HCT116 (cell line): Measurements from ENCODE around the gene TSPYL6. TPM values are rescaled to one million over a fixed set of nuclear protein-coding genes. Genes with fewer than 3 reads are reported as not detected.

Experiments
- ATAC-seq: fragments of 200-7000 bp; cut with Tn5 transposase; 2 replicates; pipeline ENCODE4 v1.9.1; 2020; ENCODE audit warnings: mild to moderate bottlenecking, moderate library complexity
- BruUV-seq: library from RNA; stranded (reverse); fragments of 400-500 nt; replicated peaks from 2 replicates; lab custom pipeline; 2021; lab: Mats Ljungman, UMichigan
- CTCF ChIA-PET: fragments of 300-600 bp; sonication (Branson Sonifier 250); formaldehyde crosslinking; loops from one replicate; lab custom pipeline; 2021; ENCODE audit warnings: antibody characterized with exemption; lab: Charles Lee
- POLR2A ChIA-PET: fragments of 300-600, 350-600 bp; sonication (Branson Sonifier 250); formaldehyde crosslinking; loops from one replicate; lab custom pipeline; 2021; ENCODE audit warnings: antibody characterized with exemption; lab: Charles Lee
- RAD21 ChIA-PET, 2 experiments: fragments of 300-600 bp; sonication (Branson Sonifier 250); formaldehyde crosslinking; loops; one replicate each; lab custom pipeline; 2023; ENCODE audit warnings: low total read pairs in 2 of 2; ENCODE audit not compliant: uncharacterized antibody in 2 of 2, unreplicated experiment in 2 of 2, low non-redundant PET in 1 of 2; lab: Charles Lee
- DNase-seq: peaks from one replicate; pipeline ENCODE4 v3.0.0-alpha.2; 2010; ENCODE audit warnings: low read depth, low spot score
- H2AFZ ChIP-seq: fragments of 200-600 bp; shearing (Covaris generic), sonication (generic); 2 replicates; pipeline ENCODE4 v1.6.1; 2017; ENCODE audit warnings: low read depth, mixed run types, mixed read lengths, antibody characterized with exemption, low read length; ENCODE audit not compliant: poor library complexity, severe bottlenecking
- H3K27ac ChIP-seq: 2 replicates; pipeline ENCODE4 v1.5.1; 2012; ENCODE audit warnings: low read depth, low read length
- H3K27me3 ChIP-seq: fragments of 200-600 bp; sonication (generic); 2 replicates; pipeline ENCODE4 v1.6.1; 2016; ENCODE audit warnings: mixed run types, low read length, mixed read lengths; ENCODE audit not compliant: insufficient read depth
- H3K36me3 ChIP-seq, 2 experiments: fragments of 200-500 bp in 1 of 2; fragments of 200-600 bp in 1 of 2; sonication (Bioruptor generic) in 1 of 2; sonication (generic) in 1 of 2; 2 replicates each; pipeline versions ENCODE4 v1.5.1 to v1.6.1; 2014 to 2016; ENCODE audit warnings: low read length in 2 of 2, inconsistent platforms in 1 of 2, mixed read lengths in 1 of 2, mixed run types in 1 of 2; ENCODE audit not compliant: insufficient read depth in 2 of 2, control insufficient read depth in 1 of 2
- H3K4me1 ChIP-seq, 2 experiments: fragments of 200-600 bp in 1 of 2; sonication (generic) in 1 of 2; 2 replicates each; pipeline versions ENCODE4 v1.5.1 to v1.6.1; 2012 to 2017; ENCODE audit warnings: low read length in 2 of 2, inconsistent platforms in 1 of 2, mild to moderate bottlenecking in 1 of 2, mixed read lengths in 1 of 2, mixed run types in 1 of 2, moderate library complexity in 1 of 2; ENCODE audit not compliant: insufficient read depth in 2 of 2, control insufficient read depth in 1 of 2
- H3K4me2 ChIP-seq: fragments of 200-600 bp; sonication (generic); 2 replicates; pipeline ENCODE4 v1.6.1; 2017; ENCODE audit warnings: mixed run types, low read length, mixed read lengths
- H3K4me3 ChIP-seq, 2 experiments: fragments of 200-600 bp in 1 of 2; sonication (generic) in 1 of 2; replicated peaks in 1 of 2; 2 replicates each; pipeline ENCODE4 v1.5.1; 2011 to 2016; ENCODE audit warnings: low read length in 2 of 2, control low read depth in 1 of 2, low read depth in 1 of 2, mild to moderate bottlenecking in 1 of 2, mixed read lengths in 1 of 2, mixed run types in 1 of 2
- H3K79me2 ChIP-seq: fragments of 200-600 bp; sonication (generic); 2 replicates; pipeline ENCODE4 v1.6.1; 2017; ENCODE audit warnings: mild to moderate bottlenecking, mixed run types, low read length, moderate library complexity, mixed read lengths; ENCODE audit not compliant: insufficient read depth
- H3K9ac ChIP-seq: fragments of 200-600 bp; sonication (generic); 2 replicates; pipeline ENCODE4 v1.6.1; 2016; ENCODE audit warnings: low read length, mixed read lengths
- H3K9me2 ChIP-seq: fragments of 200-600 bp; sonication (generic), shearing (Covaris generic); 2 replicates; pipeline ENCODE4 v1.6.1; 2017; ENCODE audit warnings: mixed run types, mild to moderate bottlenecking, moderate library complexity; ENCODE audit not compliant: insufficient read depth
- H3K9me3 ChIP-seq, 2 experiments: fragments of 200-500 bp in 1 of 2; fragments of 200-600 bp in 1 of 2; sonication (Bioruptor generic) in 1 of 2; sonication (generic) in 1 of 2; 2 replicates each; pipeline ENCODE4 v1.6.1; 2014 to 2017; ENCODE audit warnings: low read length in 2 of 2, mixed read lengths in 2 of 2, inconsistent platforms in 1 of 2, low read depth in 1 of 2, mild to moderate bottlenecking in 1 of 2, mixed run types in 1 of 2, moderate library complexity in 1 of 2; ENCODE audit not compliant: control insufficient read depth in 1 of 2, insufficient read depth in 1 of 2
- H4K20me1 ChIP-seq: fragments of 200-600 bp; sonication (generic), shearing (Covaris generic); 2 replicates; pipeline ENCODE4 v1.6.1; 2017; ENCODE audit warnings: mixed run types, mild to moderate bottlenecking, moderate library complexity; ENCODE audit not compliant: insufficient read depth
- EGR1 ChIP-seq: IDR thresholded peaks from 2 replicates; pipeline ENCODE4 v1.6.1; 2012; ENCODE audit warnings: low read depth
- ELF1 ChIP-seq: IDR thresholded peaks from 2 replicates; pipeline ENCODE4 v1.6.1; 2012; ENCODE audit warnings: low read depth, borderline replicate concordance
- EZH2 ChIP-seq: fragments of 200-600 bp; sonication (generic); IDR thresholded peaks from 2 replicates; pipeline ENCODE4 v1.6.1; 2017; ENCODE audit warnings: antibody characterized with exemption, mixed run types
- FOSL1 ChIP-seq: IDR thresholded peaks from 2 replicates; pipeline ENCODE4 v1.6.1; 2012; ENCODE audit warnings: low read depth
- JUND ChIP-seq: IDR thresholded peaks from 2 replicates; pipeline ENCODE4 v1.6.1; 2012
- MAX ChIP-seq: IDR thresholded peaks from 2 replicates; pipeline ENCODE4 v1.6.1; 2012
- POLR2A ChIP-seq: IDR thresholded peaks from 2 replicates; pipeline ENCODE4 v1.7.0; 2011; ENCODE audit warnings: borderline replicate concordance; ENCODE audit not compliant: insufficient read depth, insufficient read length; ENCODE audit errors: extremely low read depth
- POLR2AphosphoS5 ChIP-seq: IDR thresholded peaks from 2 replicates; pipeline ENCODE4 v1.6.1; 2011; ENCODE audit warnings: mild to moderate bottlenecking, low read depth, low read length, moderate library complexity
- SIN3A ChIP-seq: IDR thresholded peaks from 2 replicates; pipeline ENCODE4 v1.6.1; 2012; ENCODE audit warnings: low read depth
- SRF ChIP-seq: IDR thresholded peaks from 2 replicates; pipeline ENCODE4 v1.6.1; 2012; ENCODE audit warnings: low read depth
- YY1 ChIP-seq: IDR thresholded peaks from 2 replicates; pipeline ENCODE4 v1.6.1; 2011; ENCODE audit warnings: low read length, low read depth, moderate library complexity, mild to moderate bottlenecking; ENCODE audit not compliant: insufficient replicate concordance; ENCODE audit errors: extremely low read depth
- intact Hi-C: fragments of 100-400 bp; cut with micrococcal nuclease; formaldehyde crosslinking; loops from 2 replicates; pipeline ENCODE4 v1.10.0; 2022
- total RNA-seq: library from RNA; stranded (reverse); gene quantifications from one replicate; pipeline ENCODE4 v1.2.1, GENCODE V29; 2021; ENCODE audit not compliant: unreplicated experiment
- TF ChIP-seq, protein P1 (sequence below): IDR thresholded peaks from 2 replicates; pipeline ENCODE4 v1.6.1; 2011; ENCODE audit warnings: mild to moderate bottlenecking, low read length, moderate library complexity; ENCODE audit not compliant: insufficient replicate concordance; ENCODE audit errors: extremely low read depth
- TF ChIP-seq, protein P2 (sequence below): IDR thresholded peaks from 2 replicates; pipeline ENCODE4 v1.6.1; 2012
- TF ChIP-seq, protein P3 (sequence below), 3 experiments: fragments of 200-600 bp in 1 of 3; sonication (generic) in 1 of 3; IDR thresholded peaks in 2 of 3; conservative IDR thresholded peaks in 1 of 3; 2 replicates each; pipeline ENCODE4 v1.5.1; 2012 to 2017; ENCODE audit warnings: low read depth in 2 of 3, low read length in 2 of 3, antibody characterized with exemption in 1 of 3, borderline replicate concordance in 1 of 3, control low read depth in 1 of 3, mild to moderate bottlenecking in 1 of 3, mixed read lengths in 1 of 3, mixed run types in 1 of 3, moderate library complexity in 1 of 3; ENCODE audit not compliant: insufficient read depth in 1 of 3

TSPYL6 gene
- total RNA-seq, 1 experiment from 2014 or later = not detected

DNA sequence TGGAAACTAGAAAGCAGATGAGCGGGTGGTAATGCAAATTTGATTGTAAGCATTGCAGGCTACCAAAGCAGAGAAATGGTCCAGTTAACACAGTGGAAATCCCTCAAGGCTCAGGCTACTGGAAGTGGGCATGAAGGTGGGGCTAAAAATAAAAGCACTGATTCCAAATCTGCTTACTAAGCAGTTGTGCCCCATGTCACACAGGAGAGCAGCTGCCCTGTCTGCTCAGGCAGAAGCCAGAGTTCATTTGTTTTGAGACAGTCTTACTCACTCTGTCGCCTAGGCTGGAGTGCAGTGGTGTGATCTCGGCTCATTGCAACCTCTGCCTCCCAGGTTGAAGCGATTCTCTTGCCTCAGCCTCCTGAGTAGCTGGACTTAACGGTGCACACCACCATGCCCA lies 42.5 kb upstream of the TSPYL6 start:
- Histone ChIP-seq H3K4me2 (no peak overlapping the region), H3K27me3 (no peaks in the 10 kb centered on the region), H3K9ac (no peak overlapping the region), H3K4me1 (peaks cover 0 to 9% of the 10 kb centered on the region in 2 experiments; a peak in 2 of 4 replicates), H3K79me2 (no peaks in the 10 kb centered on the region), H3K27ac (no peak overlapping the region), H3K9me2 (no peaks in the 10 kb centered on the region), H3K4me3 (no peak overlapping the region), H3K36me3 (no peaks in the 10 kb centered on the region), H4K20me1 (no peaks in the 10 kb centered on the region), H2AFZ (no peak overlapping the region), H3K9me3 (no peaks in the 10 kb centered on the region)
- ChIA-PET POLR2A (no interaction called here), RAD21 (no interaction called here), CTCF (no interaction called here)
- intact Hi-C loops = no loop called here
- no peak for DNase-seq
- no TSS peak for BruUV-seq
- ATAC-seq = no peak
- TF ChIP-seq YY1 = no peak
- TF ChIP-seq EZH2 = no peak
- no peak for TF ChIP-seq ELF1
- TF ChIP-seq JUND = no peak
- TF ChIP-seq POLR2A = no peak
- TF ChIP-seq POLR2AphosphoS5 = no peak
- TF ChIP-seq EGR1 = no peak
- TF ChIP-seq, protein P1, sequence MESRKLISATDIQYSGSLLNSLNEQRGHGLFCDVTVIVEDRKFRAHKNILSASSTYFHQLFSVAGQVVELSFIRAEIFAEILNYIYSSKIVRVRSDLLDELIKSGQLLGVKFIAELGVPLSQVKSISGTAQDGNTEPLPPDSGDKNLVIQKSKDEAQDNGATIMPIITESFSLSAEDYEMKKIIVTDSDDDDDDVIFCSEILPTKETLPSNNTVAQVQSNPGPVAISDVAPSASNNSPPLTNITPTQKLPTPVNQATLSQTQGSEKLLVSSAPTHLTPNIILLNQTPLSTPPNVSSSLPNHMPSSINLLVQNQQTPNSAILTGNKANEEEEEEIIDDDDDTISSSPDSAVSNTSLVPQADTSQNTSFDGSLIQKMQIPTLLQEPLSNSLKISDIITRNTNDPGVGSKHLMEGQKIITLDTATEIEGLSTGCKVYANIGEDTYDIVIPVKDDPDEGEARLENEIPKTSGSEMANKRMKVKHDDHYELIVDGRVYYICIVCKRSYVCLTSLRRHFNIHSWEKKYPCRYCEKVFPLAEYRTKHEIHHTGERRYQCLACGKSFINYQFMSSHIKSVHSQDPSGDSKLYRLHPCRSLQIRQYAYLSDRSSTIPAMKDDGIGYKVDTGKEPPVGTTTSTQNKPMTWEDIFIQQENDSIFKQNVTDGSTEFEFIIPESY = no peak
- no peak for TF ChIP-seq SRF
- no peak for TF ChIP-seq MAX
- TF ChIP-seq, protein P2, sequence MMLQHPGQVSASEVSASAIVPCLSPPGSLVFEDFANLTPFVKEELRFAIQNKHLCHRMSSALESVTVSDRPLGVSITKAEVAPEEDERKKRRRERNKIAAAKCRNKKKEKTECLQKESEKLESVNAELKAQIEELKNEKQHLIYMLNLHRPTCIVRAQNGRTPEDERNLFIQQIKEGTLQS = no peak
- TF ChIP-seq SIN3A = no peak
- TF ChIP-seq, protein P3, sequence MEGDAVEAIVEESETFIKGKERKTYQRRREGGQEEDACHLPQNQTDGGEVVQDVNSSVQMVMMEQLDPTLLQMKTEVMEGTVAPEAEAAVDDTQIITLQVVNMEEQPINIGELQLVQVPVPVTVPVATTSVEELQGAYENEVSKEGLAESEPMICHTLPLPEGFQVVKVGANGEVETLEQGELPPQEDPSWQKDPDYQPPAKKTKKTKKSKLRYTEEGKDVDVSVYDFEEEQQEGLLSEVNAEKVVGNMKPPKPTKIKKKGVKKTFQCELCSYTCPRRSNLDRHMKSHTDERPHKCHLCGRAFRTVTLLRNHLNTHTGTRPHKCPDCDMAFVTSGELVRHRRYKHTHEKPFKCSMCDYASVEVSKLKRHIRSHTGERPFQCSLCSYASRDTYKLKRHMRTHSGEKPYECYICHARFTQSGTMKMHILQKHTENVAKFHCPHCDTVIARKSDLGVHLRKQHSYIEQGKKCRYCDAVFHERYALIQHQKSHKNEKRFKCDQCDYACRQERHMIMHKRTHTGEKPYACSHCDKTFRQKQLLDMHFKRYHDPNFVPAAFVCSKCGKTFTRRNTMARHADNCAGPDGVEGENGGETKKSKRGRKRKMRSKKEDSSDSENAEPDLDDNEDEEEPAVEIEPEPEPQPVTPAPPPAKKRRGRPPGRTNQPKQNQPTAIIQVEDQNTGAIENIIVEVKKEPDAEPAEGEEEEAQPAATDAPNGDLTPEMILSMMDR (IDR thresholded peaks at IDR 0.05 in 2 of 3, conservative IDR thresholded peaks at IDR 0.05 in 1 of 3; ENCODE audit: borderline replicate concordance in 1 of 3, insufficient read depth in 1 of 3, low read depth in 2 of 3, low read length in 2 of 3) = no peak
- no peak for TF ChIP-seq FOSL1
